ENCODE measurements around the gene STAG1.
"Not testable (repeated sequence)": the region's sequence is repeated elsewhere in the genome, so short reads cannot be mapped to it uniquely, and the experiment has no call there.

The STAG1 gene

DNA sequence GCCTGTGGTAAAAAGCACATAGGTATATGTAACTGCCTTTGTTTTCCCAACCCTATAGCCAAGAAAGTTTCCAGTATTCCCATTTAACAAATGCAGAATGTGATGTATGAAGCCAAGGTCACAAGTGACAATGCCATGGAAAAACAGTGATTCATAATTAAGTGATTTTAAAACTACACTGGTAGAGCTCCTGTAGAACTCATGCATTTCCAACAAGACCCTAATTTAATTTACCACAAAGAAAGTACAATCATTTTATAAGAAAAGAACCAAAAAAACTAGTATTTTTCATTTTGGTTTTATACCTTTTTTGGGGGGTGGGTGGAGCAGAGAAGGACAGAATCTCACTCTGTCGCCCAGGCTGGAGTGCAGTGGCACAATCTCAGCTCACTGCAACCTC, 82.0 kb downstream of the STAG1 start:
- TF ChIP-seq, protein P1, sequence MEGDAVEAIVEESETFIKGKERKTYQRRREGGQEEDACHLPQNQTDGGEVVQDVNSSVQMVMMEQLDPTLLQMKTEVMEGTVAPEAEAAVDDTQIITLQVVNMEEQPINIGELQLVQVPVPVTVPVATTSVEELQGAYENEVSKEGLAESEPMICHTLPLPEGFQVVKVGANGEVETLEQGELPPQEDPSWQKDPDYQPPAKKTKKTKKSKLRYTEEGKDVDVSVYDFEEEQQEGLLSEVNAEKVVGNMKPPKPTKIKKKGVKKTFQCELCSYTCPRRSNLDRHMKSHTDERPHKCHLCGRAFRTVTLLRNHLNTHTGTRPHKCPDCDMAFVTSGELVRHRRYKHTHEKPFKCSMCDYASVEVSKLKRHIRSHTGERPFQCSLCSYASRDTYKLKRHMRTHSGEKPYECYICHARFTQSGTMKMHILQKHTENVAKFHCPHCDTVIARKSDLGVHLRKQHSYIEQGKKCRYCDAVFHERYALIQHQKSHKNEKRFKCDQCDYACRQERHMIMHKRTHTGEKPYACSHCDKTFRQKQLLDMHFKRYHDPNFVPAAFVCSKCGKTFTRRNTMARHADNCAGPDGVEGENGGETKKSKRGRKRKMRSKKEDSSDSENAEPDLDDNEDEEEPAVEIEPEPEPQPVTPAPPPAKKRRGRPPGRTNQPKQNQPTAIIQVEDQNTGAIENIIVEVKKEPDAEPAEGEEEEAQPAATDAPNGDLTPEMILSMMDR (IDR thresholded peaks at IDR 0.05; ENCODE audit: control insufficient read depth, insufficient read depth, low read depth, low read length, missing control alignments): no peak
- no peak overlapping the region for H3K4me3 ChIP-seq (ENCODE audit: control insufficient read depth, low read depth, low read length)
- no peak for DNase-seq (ENCODE audit: low read depth)

DNA sequence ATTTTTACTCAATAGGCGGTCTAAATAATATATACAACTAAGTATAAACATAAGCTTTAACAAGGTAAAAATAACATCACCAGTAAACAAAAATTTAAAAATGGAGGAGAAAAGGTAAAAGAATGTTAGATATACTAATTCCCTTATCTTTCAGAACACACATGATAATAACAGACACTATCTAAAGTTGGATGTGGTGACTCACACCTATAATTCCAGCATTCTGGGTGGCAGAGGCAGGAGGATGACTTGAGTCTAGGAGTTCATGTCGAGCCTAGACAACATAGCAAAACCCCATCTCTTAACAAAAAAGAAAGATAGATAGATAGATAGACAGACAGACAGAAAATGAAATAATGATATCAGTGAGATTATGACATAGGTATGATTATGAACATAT, 85.1 kb downstream of the STAG1 start:
- no peak for DNase-seq (ENCODE audit: low read depth)
- no peak overlapping the region for H3K4me3 ChIP-seq (ENCODE audit: control insufficient read depth, low read depth, low read length)
- TF ChIP-seq, protein P1 (IDR thresholded peaks at IDR 0.05; ENCODE audit: control insufficient read depth, insufficient read depth, low read depth, low read length, missing control alignments): no peak

DNA sequence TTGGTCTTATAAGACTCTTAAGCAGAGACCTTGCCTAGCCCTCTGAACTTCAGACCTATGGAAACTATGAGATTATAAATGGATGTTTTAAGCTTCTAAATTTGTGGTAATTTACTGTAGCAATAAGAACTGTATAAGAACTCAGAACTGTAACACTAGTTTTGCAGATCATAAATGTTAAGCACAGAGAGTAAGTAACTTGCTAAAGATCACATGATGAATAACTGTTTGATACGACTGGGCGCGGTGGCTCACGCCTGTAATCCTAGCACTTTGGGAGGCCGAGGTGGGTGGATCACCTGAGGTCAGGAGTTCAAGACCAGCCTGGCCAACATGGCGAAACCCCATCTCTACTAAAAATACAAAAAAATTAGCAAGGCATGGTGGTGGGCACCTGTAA, 85.9 kb downstream of the STAG1 start:
- not testable (repeated sequence) for H3K4me3 ChIP-seq (ENCODE audit: control insufficient read depth, low read depth, low read length); DNase-seq (ENCODE audit: low read depth)

DNA sequence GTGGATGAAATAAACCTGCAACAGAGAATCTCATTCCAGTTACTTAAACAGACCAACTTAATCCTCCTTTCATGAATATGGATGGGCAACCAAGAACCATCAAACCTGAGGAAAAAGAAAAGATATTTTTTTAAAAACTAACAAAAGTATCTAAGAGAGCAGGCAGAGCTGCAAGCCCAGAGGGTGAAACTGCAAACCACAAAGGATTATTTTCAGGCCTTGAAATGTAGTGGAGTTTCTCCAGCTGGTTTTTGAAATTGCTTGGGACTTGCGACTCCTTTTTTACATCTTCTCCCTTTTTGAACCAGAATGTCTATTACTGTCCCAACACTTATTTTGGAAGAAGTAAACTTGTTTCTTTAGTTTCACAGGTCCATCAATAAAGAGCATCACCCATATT, 87.4 kb downstream of the STAG1 start:
- DNase-seq (ENCODE audit: low read depth): no peak
- H3K4me3 ChIP-seq (ENCODE audit: control insufficient read depth, low read depth, low read length): no peak overlapping the region
- TF ChIP-seq, protein P1 (IDR thresholded peaks at IDR 0.05; ENCODE audit: control insufficient read depth, insufficient read depth, low read depth, low read length, missing control alignments): no peak

DNA sequence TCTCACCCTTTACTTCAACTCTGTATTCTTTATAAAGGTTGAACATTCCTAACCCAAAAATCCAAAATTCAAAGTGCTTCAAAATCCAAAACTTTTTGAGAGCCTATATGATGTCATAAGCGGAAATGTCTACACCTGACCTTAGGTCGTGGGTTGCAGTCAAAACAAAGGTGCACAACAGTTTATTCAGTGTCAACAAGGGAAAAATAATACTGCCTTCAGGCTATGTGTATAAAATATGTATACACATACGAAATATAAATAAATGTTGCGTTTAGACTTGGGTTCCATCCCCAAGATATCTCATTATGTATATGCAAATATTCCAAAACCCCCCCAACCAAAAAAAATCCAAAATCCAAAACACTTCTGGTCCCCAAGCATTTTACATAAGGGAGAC, 90.9 kb downstream of the STAG1 start:
- TF ChIP-seq, protein P1 (IDR thresholded peaks at IDR 0.05; ENCODE audit: control insufficient read depth, insufficient read depth, low read depth, low read length, missing control alignments): no peak
- DNase-seq (ENCODE audit: low read depth): no peak
- H3K4me3 ChIP-seq (ENCODE audit: control insufficient read depth, low read depth, low read length): no peak overlapping the region

DNA sequence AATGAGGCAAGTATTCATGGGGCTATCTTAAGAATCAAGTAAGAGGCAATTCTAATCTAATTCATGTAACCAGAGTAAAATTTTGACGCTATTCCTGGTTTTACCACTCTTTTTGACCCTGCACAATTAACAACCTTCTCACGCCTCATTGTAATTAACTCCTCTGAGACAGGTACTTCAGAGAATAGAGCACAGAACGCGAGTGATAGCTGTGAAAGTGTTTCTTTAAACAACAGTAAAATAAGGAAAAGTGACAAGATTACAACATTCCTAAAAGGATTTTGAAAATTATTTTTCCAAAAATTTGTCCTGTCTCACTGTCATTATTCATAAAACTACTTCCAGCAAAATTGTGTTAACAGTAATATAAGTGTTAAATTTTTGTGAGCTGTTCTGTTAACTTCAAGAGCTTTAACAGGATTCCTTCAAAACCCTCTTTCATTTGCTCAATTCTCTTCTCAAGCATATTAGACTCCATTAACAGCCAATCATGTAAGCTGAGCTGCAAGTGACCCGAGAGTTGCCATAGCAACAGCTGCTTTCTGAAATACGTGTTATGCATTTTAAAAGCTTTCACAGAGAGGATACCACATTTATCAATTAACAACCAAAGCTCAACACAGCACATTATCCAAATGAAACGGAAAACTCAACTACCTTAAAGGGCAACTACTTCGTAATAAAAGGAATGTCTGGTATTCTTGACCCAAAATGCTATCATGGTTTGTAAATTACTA, 93.1 kb downstream of the STAG1 start:
- TF ChIP-seq, protein P1 (IDR thresholded peaks at IDR 0.05; ENCODE audit: control insufficient read depth, insufficient read depth, low read depth, low read length, missing control alignments): no peak
- H3K4me3 ChIP-seq (ENCODE audit: control insufficient read depth, low read depth, low read length): no peak overlapping the region
- DNase-seq (ENCODE audit: low read depth): peak; percentile 47

DNA sequence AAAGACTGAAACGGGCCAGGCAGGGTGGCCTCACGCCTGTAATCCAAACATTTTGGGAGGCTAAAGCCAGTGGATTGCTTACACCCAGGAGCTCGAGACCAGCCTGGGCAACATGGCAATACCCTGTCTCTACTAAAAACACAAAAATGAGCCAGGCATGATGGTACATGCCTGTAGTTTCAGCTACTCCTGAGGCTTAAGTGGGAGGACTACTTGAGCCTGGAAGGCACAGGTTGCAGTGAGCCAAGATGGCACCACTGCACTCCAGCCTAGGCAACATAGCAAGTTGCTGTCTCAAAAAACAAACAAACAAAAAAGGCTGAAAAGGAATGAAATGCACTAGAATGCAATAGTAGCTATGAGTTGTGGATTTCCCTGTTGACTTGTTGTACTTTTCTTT, 94.7 kb downstream of the STAG1 start:
- H3K4me3 ChIP-seq (ENCODE audit: control insufficient read depth, low read depth, low read length): no peak overlapping the region
- TF ChIP-seq, protein P1 (IDR thresholded peaks at IDR 0.05; ENCODE audit: control insufficient read depth, insufficient read depth, low read depth, low read length, missing control alignments): no peak
- no peak for DNase-seq (ENCODE audit: low read depth)
